Tongue (tissue), 2 donors: ENCODE measurements around the gene PNRC1. TPM values are rescaled to one million over a fixed set of nuclear protein-coding genes. Genes with fewer than 3 reads are reported as not detected.
A peak's percentile ranks its signal among the peaks of the same experiment; 100 is the strongest.
"Not testable (repeated sequence)": the region's sequence is repeated elsewhere in the genome, so short reads cannot be mapped to it uniquely, and the experiment has no call there.

Experiments used
- DNase-seq: peaks from one replicate; pipeline ENCODE4 v3.0.0-alpha.2; 2015
- total RNA-seq: library from RNA; depleted of rRNA; stranded (reverse); fragments of >200 nt; gene quantifications from one replicate; pipeline ENCODE4 v1.2.3, GENCODE V29; 2014

Gene PNRC1
- total RNA-seq, 1 donor from 2014 or later: 165 TPM

DNA sequence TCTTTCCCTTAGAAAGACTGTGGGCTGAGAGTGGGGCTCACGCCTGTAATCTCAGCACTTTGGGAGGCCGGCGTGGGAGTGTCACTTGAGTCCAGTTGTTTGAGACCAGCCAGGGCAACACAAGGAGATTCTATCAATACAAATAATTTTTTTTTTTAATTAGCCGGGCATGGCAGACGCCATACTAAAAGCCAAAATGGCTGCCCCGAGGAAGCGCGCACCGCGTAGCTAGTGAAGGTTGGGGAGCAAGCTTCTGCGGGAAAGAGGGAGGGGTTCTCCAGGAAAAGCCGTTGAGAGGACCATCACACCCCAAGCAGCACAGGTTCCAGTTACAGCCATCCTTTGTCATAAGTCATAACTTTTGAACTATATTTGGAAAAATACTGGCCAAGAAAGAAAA is 21.3 kb upstream of the PNRC1 start:
- no peak for DNase-seq

DNA sequence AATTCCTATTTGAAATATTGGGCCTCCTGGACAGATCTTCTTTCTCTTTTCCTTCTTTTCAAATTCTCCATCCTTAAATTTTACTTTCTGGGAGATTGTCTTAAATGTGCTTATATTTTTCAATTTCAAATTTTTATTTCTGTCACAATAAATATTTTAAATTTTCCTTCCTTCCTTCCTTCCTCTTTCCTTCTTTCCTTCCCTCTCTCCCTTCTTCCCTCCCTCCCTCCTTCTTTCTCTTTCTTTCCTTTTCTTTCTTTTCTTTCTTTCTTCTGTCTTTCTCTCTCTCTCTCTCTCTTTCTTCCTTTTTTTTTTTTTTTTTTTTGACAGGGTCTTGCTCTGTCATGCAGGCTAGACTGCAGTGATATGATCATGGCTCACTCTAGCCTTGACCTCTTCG is 16.7 kb upstream of the PNRC1 start:
- DNase-seq: no peak

- DNase-seq: not testable (repeated sequence)
These were observed 15.6 kb upstream of the PNRC1 start for GRCh38 chr6:89064931-89065330.

DNA sequence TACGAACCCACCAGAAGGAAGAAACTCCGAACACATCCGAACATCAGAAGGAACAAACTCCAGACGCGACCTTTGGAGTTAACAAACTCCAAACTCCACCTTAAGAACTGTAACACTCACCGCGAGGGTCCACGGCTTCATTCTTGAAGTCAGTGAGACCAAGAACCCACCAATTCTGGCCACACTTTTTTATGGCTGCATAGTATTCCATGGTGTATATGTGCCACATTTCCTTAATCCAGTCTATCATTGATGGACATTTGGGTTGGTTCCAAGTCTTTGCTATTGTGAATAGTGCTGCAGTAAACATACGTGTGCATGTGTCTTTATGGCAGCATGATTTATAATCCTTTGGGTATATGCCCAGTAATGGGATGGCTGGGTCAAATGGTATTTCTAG is 14.4 kb upstream of the PNRC1 start:
- not testable (repeated sequence) for DNase-seq

DNA sequence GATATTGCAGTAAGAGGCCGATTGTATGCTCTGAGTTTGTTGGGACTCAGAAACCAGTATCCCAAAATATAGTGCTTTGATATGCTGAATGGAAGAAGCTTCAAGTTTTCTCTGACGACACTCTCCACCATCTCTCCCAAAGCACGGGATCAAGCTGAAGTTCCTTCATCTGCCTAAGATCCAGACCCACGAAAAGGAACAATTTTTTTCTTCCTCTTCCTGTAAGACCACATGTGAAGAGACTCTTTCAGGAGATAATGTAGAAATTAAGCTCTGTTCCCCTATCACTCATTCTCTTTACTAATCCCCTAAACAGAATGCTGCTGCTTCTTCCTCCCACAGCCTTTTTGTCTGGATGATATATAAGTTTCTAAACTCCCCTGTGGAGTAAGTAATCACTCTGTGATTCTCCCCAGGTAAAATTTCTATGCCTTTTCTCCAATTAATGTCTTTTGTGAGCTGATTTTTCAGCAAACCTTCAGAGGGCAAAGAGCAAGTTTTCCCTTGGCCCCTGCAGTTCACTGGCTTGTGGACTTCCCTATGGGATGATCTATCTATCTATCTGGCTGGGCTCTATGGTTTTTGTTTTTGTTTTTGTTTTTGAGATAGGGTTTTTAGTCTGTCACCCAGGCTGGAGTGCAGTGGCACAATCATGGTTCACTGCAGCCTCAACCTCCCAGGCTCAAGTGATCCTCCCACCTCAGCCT is 13.5 kb upstream of the PNRC1 start:
- no peak for DNase-seq

- DNase-seq: no peak
These were observed 12.8 kb upstream of the PNRC1 start for GRCh38 chr6:89067796-89068195.

DNA sequence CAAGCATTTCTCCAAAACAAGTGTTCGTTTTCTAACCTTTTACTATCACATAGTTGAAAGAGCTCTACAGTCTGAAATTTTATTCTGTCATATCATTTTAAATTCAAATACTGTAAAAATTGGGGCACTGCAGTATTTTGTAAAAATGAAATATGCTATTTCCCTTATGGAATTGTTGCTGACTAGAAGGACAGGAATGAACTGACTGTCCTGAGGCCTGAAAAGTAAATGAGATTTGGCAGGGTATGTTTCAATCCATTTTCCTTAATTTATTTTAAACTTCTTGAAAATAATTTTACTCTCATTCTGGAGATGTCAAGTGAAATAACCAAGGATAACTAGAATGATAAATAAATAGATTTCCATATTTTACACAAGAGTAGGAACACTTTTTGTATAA is 11.9 kb upstream of the PNRC1 start:
- DNase-seq: no peak

- no peak for DNase-seq
These were observed 10.9 kb upstream of the PNRC1 start for GRCh38 chr6:89069536-89070163.

DNA sequence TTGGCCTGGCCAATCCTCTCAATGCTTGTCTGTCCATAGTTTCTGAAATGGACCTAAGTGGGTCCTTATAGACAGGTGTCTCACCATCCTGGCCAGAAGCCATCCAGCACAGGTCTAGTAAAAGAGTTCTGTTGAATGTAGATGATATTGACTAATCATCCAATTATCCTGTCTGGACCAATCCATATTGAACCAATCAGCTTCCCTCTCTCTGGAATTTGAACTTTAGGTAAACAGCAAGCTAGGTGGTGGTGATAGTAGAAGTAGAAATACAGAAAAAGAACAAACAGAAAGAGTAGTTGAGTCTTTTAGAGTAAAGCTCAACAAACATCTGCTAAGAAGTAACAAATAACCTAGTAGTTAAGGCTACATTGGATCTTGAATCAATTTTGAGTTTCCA is 9.5 kb upstream of the PNRC1 start:
- no peak for DNase-seq

- DNase-seq: no peak
These were observed 7.4 kb upstream of the PNRC1 start for GRCh38 chr6:89073014-89073620.

DNA sequence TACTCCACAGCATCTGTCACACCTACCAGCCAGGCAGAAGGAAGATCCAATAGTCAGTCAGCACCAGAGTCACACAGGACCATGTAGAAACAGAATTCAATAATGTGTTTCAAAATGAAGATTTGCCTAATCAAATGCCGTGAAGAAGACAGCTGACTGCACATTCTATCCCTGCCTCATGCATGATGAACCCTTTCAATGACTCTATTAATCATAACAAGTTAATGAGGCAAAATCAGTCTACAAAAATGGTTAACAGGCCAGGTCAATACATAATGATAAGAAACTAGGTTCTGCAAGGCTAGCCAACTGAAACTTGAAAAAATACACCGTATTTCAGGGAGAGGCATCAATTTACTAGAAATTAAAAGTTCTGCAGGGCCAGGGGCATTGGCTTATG is 6.7 kb upstream of the PNRC1 start:
- no peak for DNase-seq

- peak; percentile 89 for DNase-seq
These were observed 878 bp upstream of the PNRC1 start for GRCh38 chr6:89079511-89080234.

DNA sequence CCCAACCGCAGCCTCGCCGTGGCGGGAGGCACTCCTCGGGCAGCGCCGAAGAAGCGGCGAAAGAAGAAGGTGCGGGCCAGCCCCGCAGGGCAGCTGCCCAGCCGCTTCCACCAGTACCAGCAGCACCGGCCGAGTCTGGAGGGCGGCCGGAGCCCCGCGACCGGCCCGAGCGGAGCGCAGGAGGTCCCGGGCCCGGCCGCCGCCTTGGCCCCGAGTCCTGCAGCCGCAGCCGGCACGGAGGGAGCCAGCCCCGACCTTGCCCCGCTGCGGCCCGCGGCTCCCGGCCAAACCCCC is 525 bp downstream of the PNRC1 start:
- DNase-seq: no peak

- peak; percentile 99 for DNase-seq
These were observed 1.1 kb downstream of the PNRC1 start for GRCh38 chr6:89081423-89082322.

DNA sequence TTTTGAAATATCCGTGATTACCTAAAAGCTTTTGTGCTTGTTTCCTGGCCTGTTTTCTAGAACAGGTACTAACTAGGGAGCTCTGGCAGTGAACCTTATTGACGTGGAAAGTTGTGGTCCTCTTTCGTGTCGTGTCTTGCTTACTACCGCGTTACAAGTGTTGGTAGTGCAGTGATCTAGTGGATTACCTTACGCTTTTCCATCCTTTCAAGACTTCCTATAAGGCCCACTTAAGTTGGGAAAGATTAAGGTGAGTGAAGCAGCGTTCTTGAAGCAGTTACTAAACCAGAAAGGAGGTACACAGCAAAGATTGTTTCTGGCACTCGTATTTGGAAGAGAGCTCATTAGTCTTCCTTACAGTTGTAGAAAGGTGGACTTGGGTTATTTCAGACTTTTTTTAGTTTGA is 1.9 kb downstream of the PNRC1 start:
- peak; percentile 68 for DNase-seq

- DNase-seq: no peak
These were observed 4.0 kb downstream of the PNRC1 start for GRCh38 chr6:89084542-89084941.

GRCh38 chr6:89084954-89085353 is 4.4 kb downstream of the PNRC1 start:
- no peak for DNase-seq

DNA sequence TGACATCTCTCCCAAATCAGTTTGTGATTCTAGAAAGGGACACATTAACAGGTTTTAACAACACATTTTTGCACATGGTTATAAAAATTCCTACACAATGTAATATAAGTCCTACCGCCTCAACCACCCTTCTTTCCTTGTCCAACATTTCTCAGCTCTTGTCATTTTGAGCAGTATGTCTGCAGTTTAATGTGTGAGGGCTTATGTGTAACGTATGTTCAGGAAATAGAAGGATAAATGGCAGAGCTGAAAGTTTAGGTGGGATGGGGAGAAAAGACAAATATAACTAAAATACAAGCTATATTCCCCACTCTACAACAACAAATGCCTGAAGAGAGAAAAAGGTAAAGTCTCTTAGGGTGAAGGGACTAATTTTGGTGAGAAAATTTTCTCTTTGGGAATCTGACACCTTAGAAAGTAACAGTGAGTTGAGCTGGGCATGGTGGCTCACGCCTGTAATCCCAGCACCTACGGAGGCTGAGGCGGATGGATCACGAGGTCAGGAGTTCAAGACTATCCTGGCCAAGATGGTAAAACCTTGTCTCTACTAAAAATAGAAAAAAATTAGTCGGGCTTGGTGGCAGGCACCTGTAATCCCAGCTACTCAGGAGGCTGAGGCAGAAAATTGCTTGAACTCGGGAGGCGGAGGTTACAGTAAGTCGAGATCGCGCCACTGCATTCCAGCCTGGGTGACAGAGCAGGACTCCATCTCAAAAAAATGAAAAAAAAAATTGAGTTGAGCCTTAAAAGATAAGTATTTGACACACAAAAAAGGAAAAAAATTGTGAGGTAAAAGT is 5.1 kb downstream of the PNRC1 start:
- DNase-seq: no peak

GRCh38 chr6:89087881-89088280 is 7.3 kb downstream of the PNRC1 start:
- DNase-seq: no peak

DNA sequence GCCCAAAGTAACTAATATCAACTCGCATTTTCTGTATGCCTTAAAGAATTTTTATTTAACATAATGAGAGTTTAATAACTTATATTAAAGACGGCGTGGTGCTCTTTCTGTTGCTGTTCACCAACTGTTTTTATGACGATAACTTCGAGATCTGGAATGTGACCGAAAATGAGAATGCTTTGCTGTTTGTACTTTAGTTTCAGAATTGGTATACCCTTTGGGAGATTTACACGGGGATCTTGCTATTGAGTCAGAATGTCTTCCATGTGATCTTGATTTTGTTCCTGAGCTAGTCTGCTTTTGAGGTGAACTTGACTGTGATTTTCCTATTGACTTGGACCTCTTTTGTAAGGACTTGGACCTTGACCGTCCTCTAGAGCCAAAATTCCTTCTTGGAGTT is 17.9 kb downstream of the PNRC1 start:
- no peak for DNase-seq

DNA sequence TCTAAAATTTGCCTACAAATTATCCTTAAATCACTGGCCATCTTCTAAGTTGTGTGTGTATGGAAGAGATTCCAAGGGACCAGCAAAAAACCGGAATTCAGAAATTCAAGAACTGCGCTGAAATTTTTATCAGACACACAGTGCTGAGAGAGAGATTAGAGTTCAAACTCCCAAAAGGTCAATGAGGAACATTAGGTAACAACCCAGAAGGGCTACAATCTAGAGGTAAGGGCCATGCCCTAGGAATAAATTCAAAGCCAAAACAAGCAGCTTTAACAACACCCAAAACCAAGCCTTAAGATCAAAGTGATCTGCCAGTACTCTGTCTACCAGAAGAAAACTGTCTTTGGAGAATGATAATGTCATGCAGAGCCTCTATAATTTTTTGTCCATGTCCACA is 19.6 kb downstream of the PNRC1 start:
- DNase-seq: no peak
